MV-4-11 (cell line): ENCODE data around the gene CFAP65.

Source experiments
- DNase-seq: peaks from one replicate; lab custom pipeline; 2025; lab: John Stamatoyannopoulos, UW

Gene CFAP65

DNA sequence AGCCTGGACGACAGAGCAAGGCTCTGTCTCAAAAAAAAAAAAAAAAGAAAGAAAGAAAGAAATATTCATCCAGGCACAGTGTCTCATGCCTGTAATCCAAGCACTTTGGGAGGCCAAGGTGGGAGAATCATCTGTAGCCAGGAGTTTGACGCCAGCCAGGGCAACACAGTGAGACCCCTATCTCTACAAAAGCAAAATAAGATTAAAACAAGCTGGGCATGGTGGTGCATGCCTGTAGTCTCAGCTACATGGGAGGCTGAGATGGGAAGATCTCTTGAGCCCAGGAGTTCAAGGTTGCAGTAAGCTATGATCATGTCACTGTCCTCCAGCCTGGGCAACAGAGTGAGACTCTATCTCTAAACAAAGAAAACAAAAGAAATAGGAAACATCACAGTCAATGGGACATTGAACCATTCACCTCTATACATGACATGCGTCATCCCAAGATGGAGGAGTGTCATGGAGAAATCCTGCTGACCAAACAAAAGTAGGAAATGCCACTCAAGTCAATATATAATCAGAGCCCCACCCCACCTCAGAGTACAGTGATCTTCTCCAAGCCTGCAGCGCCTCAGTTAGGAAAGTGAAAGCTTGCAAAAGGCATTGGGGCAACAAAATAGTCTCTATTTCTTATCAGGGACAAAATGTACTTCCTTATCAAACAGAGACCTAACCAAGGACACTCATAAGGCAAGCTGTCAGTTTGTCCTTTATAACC is 66.1 kb downstream of the CFAP65 start:
- DNase-seq, result no peak

DNA sequence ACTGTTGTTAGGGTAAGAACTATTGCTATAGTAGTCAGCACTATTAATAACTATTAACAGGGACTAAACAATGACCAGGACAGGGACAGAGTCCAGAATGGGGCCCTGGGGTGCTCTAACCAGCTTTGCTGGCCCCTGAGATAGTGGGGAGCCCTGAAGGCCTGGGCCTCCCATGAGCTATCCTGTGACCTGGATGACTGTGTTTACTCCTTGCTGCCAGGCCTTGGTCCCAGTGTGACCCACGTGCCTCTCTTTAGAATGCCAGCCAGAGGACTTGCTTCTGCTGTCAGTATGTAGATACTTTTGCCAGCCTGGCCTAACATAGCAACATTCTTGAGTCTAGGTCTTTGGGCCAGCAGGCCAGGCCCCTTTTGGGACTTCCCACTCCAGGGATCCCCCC is 70.4 kb downstream of the CFAP65 start:
- DNase-seq, result no peak

DNA sequence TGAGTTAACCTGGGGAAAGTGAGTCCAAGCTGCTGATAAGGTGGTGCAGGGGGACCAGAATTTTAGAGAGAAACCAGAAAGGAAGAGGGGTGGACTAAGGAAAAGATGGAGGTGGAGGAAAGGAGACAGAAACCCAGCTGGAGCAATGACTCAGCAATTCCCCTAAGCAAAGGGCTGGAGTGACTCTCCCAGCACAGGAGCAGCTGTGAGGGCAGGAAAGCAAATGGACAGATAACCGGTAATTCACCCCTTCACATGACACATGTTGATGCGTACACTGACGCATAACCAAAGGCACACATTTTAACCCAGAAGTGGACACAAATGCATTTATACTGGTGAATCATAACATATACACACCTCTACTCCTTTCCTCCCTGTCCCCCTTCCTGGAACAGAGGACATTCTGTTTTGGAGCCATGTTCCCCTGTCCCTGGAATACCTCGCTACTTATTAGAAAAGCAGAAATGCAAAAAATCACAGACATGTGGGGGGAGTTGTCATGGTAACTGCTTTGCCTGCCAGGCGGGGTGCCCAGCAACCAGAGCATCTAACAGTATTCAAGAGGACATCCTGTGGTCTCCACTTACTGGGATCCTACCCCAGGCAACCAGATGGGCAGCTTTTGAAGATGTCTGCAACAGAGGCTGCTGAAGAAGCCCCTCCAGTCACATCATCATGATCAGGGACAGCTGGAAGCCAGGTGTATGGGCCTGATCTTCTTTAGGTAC is 77.1 kb downstream of the CFAP65 start:
- DNase-seq, result no peak

DNA sequence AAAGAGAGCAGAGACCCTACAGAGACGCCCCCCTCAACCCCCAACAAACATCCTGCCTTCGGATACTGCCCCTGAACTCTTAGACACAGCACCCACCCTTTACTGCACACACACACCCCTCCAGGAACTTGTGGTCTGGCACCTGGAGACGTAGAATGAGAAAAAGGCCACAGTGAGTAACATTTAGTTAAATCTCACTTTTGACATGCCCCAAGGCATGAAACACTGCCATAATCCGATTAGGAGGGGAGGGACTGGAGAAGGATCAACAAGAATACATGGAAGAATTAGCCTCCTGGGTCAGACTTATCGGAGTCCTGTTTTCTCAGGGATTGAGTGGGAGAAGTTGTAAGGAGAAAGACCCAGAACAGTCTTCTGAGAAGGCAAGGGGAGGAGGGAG is 77.7 kb downstream of the CFAP65 start:
- no peak for DNase-seq

DNA sequence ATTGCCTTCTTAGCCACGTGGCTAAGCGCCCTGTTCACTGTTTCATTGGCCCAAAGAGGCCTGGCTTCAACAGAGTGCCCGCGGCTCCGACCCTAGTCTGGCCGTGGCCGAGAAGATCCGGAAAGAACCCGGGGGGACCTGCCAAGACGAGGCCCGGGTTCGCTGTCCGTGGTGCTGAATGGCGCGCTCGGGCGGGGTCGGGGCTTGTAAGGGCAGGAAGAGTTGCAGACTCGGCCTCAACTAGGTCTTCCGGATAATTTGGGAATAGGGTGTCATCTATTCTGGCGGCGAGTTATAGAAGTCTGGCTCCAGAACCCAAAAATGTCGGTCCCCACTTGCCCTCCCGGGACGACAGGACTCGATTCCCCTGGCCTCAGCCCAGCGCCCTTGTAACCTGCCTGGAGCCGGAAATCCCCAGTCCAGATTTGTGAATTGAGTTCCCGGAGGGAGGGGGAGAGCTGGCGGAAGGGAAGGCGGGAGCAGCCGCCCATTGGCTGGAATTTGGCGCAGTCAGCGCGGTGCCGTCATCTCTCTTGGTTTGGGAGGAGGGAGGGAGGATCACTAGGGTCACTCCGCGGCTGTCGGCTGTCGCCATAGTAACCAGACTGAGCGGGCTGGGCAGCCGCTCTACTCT is 78.3 kb downstream of the CFAP65 start:
- no peak for DNase-seq

DNA sequence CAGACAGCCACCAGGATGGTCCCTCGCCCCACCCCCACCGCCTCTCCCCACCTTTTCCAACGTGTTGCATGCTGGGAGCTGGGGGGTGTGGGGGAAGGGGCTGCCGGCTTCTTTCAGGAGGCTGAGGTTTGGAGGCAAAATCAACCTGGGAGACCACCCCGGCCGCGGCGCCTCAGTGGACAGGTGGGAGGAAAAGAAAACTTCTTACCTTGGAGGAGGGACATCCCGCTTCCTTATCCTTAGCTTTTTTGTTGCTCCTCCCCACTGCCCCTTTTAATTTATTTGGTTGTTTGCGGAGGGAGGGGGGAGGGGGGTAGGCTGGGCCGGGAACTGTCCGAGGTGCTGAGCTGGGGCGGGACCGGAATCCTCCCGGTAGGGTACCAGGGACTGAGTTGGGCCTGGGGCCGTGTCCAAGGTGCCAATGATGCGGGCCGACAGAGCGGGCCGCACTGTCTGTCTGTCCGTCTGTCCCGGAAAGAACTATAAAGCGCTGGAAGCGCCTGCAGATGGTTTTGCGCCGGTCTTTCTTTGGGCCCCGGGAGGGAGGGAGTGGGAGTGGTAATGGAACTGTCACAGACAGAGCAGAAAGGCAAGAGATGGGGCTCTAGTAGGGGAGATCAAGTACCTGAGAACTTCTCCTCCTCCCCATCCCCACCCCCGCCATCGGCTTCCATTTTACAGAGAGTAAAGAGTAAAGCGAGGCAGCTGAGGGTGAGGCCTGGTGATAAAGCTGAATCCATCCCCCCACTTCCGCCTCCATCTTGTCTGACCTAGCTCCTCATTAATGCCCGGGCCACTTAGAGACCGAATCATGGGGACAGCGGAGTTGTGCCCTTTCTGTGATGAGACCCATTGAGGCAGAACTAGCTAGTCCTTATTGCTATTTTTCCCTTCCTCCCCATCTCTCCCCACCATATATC is 79.4 kb downstream of the CFAP65 start:
- DNase-seq, result no peak

DNA sequence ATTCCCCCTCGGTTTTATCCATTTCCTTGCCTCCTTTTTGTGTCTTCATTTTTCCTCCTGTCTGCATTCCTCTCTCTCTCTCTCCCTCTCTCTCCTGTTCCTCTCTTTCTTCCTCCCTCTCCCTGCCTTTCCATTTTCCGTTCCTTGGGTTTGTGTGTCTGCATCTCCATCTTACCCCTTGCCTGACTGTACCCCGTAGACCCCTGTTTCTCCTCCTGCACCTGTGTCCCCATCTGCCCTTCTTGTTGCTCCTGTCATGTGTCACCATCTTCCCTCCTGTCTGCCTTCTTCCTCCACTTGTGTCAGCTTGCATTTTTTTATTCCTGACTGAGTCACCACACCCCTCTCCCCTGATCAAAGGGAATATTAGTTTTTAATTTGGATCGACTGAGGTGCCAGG is 80.1 kb downstream of the CFAP65 start:
- no peak for DNase-seq

DNA sequence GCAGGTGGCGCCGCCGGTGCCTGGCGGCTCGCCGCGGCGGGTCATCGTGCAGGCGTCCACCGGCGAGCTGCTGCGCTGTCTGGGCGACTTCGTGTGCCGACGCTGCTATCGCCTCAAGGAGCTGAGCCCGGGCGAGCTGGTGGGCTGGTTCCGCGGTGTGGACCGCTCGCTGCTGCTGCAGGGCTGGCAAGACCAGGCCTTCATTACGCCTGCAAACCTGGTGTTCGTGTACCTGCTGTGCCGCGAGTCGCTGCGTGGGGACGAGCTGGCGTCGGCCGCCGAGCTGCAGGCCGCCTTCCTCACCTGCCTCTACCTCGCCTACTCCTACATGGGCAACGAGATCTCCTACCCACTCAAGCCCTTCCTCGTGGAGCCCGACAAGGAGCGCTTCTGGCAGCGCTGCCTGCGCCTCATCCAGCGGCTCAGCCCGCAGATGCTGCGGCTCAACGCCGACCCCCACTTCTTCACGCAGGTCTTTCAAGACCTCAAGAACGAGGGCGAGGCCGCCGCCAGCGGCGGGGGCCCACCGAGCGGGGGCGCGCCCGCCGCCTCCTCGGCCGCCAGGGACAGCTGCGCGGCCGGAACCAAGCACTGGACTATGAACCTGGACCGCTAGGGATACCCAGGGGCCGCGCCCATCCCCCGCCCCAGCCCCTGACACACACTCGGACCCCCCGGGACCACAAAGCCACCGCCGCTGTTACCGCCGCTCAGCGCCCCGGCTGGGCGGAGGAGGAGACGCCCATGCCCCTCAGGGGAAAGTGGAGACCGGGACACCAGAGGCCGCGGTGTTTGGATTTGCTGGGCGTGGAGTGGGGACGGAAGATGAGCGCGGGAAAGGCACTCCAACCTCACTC is 80.8 kb downstream of the CFAP65 start:
- no peak for DNase-seq

DNA sequence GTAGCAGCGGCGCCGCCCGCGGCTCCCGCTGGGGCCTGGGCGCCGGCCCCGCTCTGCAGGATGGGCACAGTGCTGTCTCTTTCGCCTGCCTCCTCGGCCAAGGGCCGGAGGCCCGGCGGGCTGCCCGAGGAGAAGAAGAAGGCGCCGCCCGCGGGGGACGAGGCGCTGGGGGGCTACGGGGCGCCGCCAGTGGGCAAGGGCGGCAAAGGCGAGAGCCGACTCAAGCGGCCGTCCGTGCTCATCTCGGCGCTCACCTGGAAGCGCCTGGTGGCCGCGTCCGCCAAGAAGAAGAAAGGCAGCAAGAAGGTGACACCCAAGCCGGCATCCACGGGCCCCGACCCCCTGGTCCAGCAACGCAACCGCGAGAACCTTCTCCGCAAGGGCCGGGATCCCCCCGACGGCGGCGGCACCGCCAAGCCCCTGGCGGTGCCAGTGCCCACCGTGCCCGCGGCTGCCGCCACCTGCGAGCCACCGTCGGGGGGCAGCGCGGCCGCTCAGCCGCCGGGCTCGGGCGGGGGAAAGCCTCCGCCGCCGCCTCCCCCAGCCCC is 81.5 kb downstream of the CFAP65 start:
- no peak for DNase-seq

DNA sequence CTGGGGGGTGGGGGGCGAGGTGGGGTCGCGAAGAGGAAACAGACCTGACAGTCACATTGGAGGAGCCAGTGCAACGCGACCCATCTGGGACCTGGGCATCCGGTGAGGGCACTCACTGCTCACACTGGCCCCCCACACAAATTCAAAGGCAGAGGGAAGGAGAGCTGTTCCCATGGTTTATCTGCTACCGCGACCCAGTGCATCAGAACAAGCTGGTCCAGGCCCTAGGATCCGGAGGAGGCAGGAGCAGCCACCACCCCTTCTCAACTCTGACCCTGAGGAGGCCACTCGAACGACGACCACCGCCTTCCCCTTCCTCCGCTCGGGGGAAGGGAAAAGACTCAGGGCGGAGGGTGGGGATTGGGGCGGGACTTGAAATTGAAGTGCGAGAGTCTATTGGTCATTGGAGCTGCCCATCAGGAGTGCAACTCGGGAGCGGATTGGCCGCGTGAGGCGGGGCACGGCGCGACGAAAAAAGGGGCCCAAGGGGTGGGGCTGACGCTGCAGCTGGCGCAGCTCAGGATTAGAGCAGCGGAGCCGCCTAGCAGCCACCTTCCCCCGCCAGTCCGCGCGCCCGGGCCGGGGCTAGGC is 82.1 kb downstream of the CFAP65 start, which contains the start of gene CDK5R2:
CDK5R2 (plus strand) TSS at position 526 of the 591 bp plus-strand sequence. CDS start 155 bp downstream, outside the sequence.
- peak; percentile 79 for DNase-seq

DNA sequence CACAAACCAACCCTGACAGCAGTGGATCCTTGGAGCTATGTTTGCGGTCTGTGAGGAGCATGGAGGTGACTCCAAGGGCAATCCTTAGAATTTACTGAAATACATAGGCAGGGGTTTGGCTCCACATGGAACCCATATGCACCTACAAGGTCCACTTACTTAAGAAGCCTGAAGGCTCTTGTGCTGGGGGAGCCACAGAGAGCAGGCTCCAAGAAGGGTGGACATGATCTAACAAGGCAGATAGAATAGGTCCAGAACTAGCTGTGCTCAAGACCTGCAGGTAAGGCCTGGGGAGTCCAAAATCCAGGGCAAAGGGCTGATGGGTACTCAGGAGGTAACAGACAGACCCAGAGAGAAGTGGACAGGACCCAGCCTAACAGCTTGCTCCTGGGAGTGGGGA is 83.0 kb downstream of the CFAP65 start:
- DNase-seq, result no peak

DNA sequence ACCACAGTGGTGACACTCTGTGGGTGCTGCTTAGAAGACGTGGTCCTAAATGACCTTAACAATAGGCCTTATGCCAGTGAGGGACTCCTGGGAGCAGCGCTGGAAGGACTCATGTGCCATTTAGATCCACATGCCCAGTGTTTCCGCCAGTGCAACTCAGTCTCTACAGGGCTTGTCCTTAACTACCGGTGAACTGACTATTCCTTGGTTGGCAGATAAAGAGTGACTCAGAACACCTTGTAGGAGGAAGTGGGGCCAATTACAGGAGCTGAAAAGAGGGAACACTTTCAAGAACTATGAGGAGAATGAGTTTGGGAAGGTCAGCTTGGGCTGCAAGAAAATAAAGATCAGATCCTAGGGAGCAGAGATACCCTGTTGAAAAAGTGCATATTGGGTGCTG is 83.6 kb downstream of the CFAP65 start:
- no peak for DNase-seq

DNA sequence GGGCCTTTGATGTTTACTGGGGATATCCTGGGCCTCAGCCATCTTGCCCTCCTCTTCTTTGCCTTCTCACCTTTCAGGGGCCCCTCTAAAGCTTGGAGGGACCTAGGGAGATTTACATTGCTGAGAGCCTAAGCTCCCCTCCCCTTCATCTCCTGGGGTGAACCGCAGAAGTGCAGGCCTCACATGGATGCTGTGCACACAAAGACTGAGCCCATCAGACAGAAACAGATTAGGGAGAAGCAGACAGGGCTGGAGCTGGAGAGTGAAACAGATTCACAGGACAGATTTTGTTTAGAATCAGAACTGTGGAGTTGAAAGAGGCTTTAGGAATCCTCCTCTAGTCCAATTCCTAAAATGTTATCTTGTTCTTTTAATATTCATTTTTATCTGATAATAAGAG is 85.3 kb downstream of the CFAP65 start:
- DNase-seq, result no peak

DNA sequence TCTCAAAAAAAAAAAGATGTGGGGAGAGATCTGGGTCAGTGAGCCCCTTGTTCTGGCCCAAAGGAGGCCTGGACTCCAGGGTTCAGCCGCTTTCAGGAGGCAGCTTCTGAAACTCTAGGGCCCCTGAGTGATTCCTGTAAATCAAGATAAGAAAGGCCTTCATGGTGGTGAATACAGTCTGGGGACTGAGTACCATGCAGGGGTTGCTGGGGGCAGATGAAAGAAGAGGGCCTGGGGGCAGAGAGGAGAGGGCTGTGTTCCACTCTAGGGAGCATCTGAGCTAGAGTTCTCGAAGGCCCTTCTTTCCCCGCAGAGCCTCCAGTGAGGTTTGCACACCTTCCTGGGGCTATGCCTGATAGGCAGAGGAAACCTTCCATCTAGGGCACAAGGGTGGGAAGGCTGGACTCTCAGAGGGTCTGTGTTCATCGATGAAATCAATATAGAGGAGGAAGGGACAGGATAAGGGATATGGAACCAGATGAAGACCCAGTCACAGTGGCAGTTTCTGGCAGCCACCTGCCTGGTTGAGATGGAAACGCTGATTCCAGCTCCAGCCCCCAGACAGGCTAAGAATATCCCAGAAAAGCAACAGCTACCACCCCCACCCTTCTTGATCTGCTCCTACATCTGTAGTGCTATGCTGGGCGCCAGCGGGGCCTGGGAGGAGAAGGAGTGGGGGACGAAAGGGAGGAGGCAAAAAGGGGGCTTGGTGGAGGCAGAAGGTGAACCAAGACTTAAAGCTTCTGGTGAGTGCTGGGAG is 86.6 kb downstream of the CFAP65 start:
- no peak for DNase-seq

DNA sequence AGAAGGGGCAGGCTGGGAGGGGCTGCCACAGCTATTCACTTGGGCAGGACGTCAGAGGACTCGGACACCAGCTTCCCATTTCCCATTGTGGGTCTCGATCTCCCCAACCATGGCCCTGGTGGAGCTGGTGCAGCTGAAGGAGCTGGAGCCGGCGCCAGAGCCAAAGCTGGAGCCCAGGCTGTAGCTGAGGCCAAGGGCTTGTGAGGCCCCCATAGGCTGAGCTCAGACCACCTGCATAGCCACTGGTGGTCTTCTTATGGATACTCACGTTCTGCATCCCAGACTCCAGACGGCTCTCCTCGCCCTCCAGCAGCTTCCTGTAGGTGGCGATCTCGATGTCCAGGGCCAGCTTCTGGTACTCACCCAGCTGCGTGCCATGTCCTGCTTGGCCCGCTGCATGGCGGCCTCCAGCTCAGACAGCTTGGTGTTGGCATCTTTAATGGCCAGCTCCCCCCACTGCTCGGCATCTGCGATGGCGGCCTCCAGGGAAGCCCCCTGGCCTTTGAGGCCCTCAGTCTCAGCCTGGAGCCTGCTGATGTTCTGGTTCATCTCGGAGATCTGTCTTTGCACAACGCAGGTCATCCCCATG is 87.9 kb downstream of the CFAP65 start:
- DNase-seq, result no peak
